Psoas muscle (tissue), 8 donors: ENCODE data around the gene DIDO1. TPM values are rescaled to one million over a fixed set of nuclear protein-coding genes. Genes with fewer than 3 reads are reported as not detected.

Source experiments
- ATAC-seq, 4 donors: fragments of 200-7000 bp; cut with Tn5 transposase; one replicate each; pipeline ENCODE4 v1.9.1; 2020; ENCODE audit warnings: moderate library complexity in 3 of 4, mild to moderate bottlenecking in 2 of 4
- DNase-seq, 2 donors: peaks; one replicate each; pipeline ENCODE4 v3.0.0-alpha.2; 2020
- H3K27ac ChIP-seq: fragments of 200-600 bp; one replicate; pipeline ENCODE4 v1.8.0; 2022
- H3K27me3 ChIP-seq, 3 donors: fragments of 200-600 bp in 1 of 3; one replicate each; pipeline versions ENCODE4 v1.6.1 to v1.8.0; 2013 to 2022; ENCODE audit warnings: low read length in 2 of 3, mild to moderate bottlenecking in 2 of 3, moderate library complexity in 1 of 3; ENCODE audit not compliant: insufficient read depth in 3 of 3
- H3K36me3 ChIP-seq, 2 donors: fragments of 200-600 bp in 1 of 2; one replicate each; pipeline versions ENCODE4 v1.6.1 to v1.8.0; 2013 to 2022; ENCODE audit warnings: low read depth in 1 of 2, mild to moderate bottlenecking in 1 of 2, moderate library complexity in 1 of 2; ENCODE audit not compliant: insufficient read depth in 1 of 2
- H3K4me1 ChIP-seq: fragments of 200-600 bp; one replicate; pipeline ENCODE4 v1.8.0; 2022
- H3K4me3 ChIP-seq: fragments of 200-600 bp; one replicate; pipeline ENCODE4 v1.8.0; 2022; ENCODE audit warnings: mild to moderate bottlenecking
- H3K9me3 ChIP-seq: fragments of 200-600 bp; one replicate; pipeline ENCODE4 v1.8.0; 2022
- WGBS, 3 donors: extraction: QIAGEN DNeasy Blood & Tissue Kit; methylation state at CpG; one replicate each; pipeline versions ENCODE4 v1.1.6 to v1.1.7; 2013; 5-methylcytosine and 5-hydroxymethylcytosine counted together
- intact Hi-C, 2 donors: fragments of 100-400 bp; cut with DNase I; formaldehyde crosslinking; loops; one replicate each; pipeline versions ENCODE4 v1.11.0 to v1.14.2; 2022
- polyA plus RNA-seq, 3 donors: library from polyadenylated mRNA; stranded (reverse); fragments of 200-250 nt; gene quantifications; one replicate each; pipeline ENCODE4 v1.2.3, GENCODE V29; 2013
- total RNA-seq, 4 donors: library from RNA; stranded (reverse); fragmentation: NEBNext Ultra II Directional in 2 of 4; extraction: Animal tissue kit (Norgen Biotek cat#: 25700) in 2 of 4; gene quantifications; one replicate each; pipeline versions ENCODE4 v1.2.1 to v1.2.4, GENCODE V29; 2021 to 2023
- TF ChIP-seq, protein P1 (sequence below): fragments of 200-600 bp; IDR thresholded peaks from one replicate; pipeline ENCODE4 v1.8.0; 2022; ENCODE audit warnings: antibody characterized with exemption
- donor health status: healthy with polysubstance abuse.
- donor health status: DM: no; HTN: no; CAD: no; lungs with moderate emphysema.
- donor health status: Bipolar disorder and iron deficiency.
- donor health status: healthy.
- donor health status: DM: yes; HTN: yes; CAD: no.
- donor health status: DM: no; HTN: no; CAD: no.
- donor health status: DM: no; HTN: no; CAD: no.
- donor health status: DM: yes; HTN: yes; CAD: no.

DIDO1 gene
- total and polyA plus RNA-seq, 7 donors: 10.0 to 32.4 (median 23.9) TPM

DNA sequence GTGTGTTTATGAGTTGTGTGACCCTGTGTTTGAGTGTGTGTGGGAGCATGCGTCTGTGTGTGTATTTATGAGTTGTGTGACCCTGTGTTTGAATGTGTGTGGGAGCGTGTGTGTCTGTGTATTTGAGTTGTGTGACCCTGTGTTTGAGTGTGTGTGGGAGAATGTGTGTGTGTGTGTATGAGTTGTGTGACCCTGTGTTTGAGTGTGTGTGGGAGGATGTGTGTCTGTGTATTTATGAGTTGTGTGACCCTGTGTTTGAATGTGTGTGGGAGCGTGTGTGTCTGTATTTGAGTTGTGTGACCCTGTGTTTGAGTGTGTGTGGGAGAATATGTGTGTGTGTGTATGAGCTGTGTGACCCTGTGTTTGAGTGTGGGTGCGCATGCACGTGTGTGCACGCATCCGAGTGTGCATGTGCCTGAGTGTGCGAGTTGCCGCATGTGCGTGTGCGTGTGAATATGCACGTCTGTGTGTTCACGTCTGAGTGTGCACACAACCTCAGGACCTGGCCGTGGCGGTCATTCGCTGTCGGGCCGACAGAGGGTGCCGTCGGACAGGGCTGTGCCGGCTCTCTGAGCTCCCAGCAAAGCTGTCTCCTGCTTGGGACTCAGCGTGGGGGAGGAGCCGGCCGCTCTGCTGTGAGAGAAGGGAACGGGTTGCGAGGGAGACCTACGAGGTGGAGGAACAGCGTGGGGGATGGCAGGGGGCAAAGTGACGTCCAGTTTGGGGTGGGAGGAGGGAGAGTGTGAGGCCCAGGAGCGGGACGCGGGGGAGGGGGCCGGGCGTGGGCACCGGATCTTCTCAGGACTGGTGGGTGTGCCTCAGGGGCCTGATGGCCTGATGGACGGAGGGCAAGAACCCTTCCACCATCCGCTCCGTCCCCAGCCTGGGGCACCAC, 45.9 kb upstream of the DIDO1 start:
- H3K4me3 ChIP-seq: peak overlapping the region; percentile 34
- H3K27ac ChIP-seq: no peak overlapping the region
- H3K9me3 ChIP-seq: no peaks in the 10 kb centered on the region
- H3K4me1 ChIP-seq: no peaks in the 10 kb centered on the region
- intact Hi-C loops: loop anchor here (1.0 kb wide), 2 partner anchors 36 to 37 kb away; no protein-coding TSS in a partner anchor
- DNase-seq (peak; percentile 86 to 92), ATAC-seq (peak; percentile 95 to 99 (median 98))
- no peaks in the 10 kb centered on the region for H3K36me3 ChIP-seq
- 6% methylated on average over 33 to 38 of the region's 38 CpGs for WGBS, 3 donors
- peaks cover 0 to 86% (median 23%) of the 10 kb centered on the region in 3 donors for H3K27me3 ChIP-seq
- TF ChIP-seq, protein P1, sequence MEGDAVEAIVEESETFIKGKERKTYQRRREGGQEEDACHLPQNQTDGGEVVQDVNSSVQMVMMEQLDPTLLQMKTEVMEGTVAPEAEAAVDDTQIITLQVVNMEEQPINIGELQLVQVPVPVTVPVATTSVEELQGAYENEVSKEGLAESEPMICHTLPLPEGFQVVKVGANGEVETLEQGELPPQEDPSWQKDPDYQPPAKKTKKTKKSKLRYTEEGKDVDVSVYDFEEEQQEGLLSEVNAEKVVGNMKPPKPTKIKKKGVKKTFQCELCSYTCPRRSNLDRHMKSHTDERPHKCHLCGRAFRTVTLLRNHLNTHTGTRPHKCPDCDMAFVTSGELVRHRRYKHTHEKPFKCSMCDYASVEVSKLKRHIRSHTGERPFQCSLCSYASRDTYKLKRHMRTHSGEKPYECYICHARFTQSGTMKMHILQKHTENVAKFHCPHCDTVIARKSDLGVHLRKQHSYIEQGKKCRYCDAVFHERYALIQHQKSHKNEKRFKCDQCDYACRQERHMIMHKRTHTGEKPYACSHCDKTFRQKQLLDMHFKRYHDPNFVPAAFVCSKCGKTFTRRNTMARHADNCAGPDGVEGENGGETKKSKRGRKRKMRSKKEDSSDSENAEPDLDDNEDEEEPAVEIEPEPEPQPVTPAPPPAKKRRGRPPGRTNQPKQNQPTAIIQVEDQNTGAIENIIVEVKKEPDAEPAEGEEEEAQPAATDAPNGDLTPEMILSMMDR: peak; percentile 85

DNA sequence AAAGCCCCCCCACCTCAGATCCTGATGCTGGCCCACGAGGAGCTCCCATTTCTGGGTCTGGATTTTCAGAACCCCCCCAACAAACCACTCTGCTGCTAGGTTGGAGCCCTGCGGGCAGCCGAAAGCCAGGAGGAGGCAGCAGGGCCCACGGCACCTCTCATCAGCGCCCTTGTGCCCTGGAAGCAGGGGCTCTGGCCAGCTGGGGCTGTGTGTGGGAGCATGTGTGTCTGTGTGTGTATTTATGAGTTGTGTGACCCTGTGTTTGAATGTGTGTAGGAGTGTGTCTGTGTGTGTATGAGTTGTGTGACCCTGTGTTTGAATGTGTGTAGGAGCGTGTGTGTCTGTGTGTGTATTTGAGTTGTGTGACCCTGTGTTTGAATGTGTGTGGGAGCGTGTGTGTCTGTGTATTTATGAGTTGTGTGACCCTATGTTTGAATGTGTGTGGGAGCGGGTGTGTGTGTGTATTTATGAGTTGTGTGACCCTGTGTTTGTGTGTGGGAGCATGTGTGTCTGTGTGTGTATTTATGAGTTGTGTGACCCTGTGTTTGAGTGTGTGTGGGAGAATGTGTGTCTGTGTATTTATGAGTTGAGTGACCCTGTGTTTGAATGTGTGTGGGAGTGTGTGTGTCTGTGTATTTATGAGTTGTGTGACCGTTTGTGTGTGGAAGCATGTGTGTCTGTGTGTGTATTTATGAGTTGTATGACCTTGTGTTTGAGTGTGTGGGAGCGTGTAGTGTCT, 45.1 kb upstream of the DIDO1 start:
- TF ChIP-seq, protein P1: no peak
- H3K36me3 ChIP-seq: no peaks in the 10 kb centered on the region
- no peaks in the 10 kb centered on the region for H3K9me3 ChIP-seq
- WGBS, 3 donors: 64 to 75% (median 72%) methylated on average over 9 to 10 of the region's 10 CpGs
- no peak overlapping the region for H3K27ac ChIP-seq
- DNase-seq: no peak
- H3K4me1 ChIP-seq: no peaks in the 10 kb centered on the region
- H3K27me3 ChIP-seq: peaks cover 0 to 80% (median 23%) of the 10 kb centered on the region in 3 donors
- no peak for ATAC-seq
- no peak overlapping the region for H3K4me3 ChIP-seq
- intact Hi-C loops: no loop called here

DNA sequence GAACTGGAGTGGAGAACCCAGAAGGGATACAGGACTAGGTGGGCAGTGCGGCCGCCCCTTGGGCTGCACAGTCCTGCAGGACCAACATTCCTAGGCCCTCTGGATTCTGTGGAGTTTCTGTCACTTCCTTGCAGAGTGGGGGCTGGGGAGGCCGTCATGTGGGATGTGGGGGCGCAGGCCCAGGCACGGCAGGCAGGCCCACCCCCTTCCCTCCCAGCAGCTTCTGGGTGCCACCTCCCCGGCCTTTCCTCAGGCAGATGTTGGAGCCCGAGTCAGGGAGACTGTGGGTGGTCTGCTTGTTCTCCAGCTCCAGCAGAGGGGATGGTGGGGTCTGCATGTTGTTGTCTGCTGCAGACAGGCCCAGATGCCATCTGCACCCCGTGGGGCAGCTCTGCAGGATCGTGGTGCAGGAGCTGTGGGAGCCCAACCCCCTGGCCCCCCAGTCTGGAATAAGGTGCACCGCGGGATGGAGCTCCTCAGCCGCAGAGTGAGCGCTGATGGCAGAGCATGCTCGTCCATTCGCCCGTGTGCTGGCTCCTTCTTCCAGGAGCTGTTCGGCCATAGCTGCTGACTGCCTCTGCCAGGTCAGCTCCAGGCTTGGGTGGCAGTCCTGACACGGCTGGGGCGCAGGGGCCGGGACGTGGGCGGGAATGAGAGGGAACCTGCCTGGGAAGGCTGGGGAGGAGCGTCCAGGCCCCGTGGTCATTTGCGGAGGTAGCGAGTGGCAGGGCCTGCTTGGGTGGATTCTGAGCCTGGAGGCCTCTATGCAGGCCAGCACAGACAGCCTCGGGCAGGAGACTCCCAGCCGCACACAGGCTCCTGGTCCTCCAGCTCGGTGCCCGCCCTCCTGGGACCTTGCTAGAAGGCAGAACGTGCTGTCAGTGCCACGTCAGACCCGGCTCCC, 44.3 kb upstream of the DIDO1 start:
- WGBS, 3 donors: 42 to 52% (median 51%) methylated on average over 31 to 33 of the region's 33 CpGs
- no peak for DNase-seq
- ATAC-seq: no peak
- no peaks in the 10 kb centered on the region for H3K9me3 ChIP-seq
- no peaks in the 10 kb centered on the region for H3K4me1 ChIP-seq
- intact Hi-C loops: no loop called here
- peaks cover 0 to 71% (median 19%) of the 10 kb centered on the region in 3 donors for H3K27me3 ChIP-seq
- H3K36me3 ChIP-seq: no peaks in the 10 kb centered on the region
- H3K4me3 ChIP-seq: no peak overlapping the region
- TF ChIP-seq, protein P1: no peak
- no peak overlapping the region for H3K27ac ChIP-seq

GRCh38 chr20:62969939-62970306, 43.6 kb upstream of the DIDO1 start:
- no peaks in the 10 kb centered on the region for H3K9me3 ChIP-seq
- no peak overlapping the region for H3K4me3 ChIP-seq
- H3K27me3 ChIP-seq: peaks cover 0 to 65% (median 13%) of the 10 kb centered on the region in 3 donors
- H3K36me3 ChIP-seq: no peaks in the 10 kb centered on the region
- 66 to 76% (median 71%) methylated on average over 8 of the region's 8 CpGs for whole genome bisulfite sequencing, 3 donors
- no peak overlapping the region for H3K27ac ChIP-seq
- ATAC-seq (no peak), DNase-seq (no peak)
- intact Hi-C loops: no loop called here
- TF ChIP-seq, protein P1: no peak
- no peaks in the 10 kb centered on the region for H3K4me1 ChIP-seq
